ENCODE measurements around the gene FOXC2. TPM values are rescaled to one million over a fixed set of nuclear protein-coding genes. Genes with fewer than 3 reads are reported as not detected.

The FOXC2 gene
- total and polyA plus RNA-seq, 2 donors (not counting 3 experiments of a cell fraction or from before 2014, with no cell fraction given): 7.7 to 44.0 TPM

GRCh38 chr16:86602521-86602920 lies 35.9 kb downstream of the FOXC2 start:
- no peaks in the 10 kb centered on the region for H3K79me2 ChIP-seq (ENCODE audit: control insufficient read depth, insufficient read depth, low read length)
- BruUV-seq (replicated peaks): no TSS peak
- ChIA-PET POLR2A (no interaction called here), CTCF (no interaction called here)
- no peak overlapping the region for H3K4me3 ChIP-seq (replicated peaks in 1 of 3; ENCODE audit: insufficient read depth in 1 of 3, low read depth in 1 of 3, low read length in 3 of 3)
- no peak for DNase-seq (ENCODE audit: low read depth, low spot score)
- FAIRE-seq: no peak
- H3K27ac ChIP-seq (ENCODE audit: insufficient read depth, low read depth, low read length): no peak overlapping the region
- no peak for TF ChIP-seq POLR2A (IDR thresholded peaks at IDR 0.05; ENCODE audit: low read depth, low read length)
- no peak for TF ChIP-seq JUN (IDR thresholded peaks at IDR 0.05; ENCODE audit: borderline replicate concordance, insufficient read depth, insufficient read length, low read depth)
- TF ChIP-seq MYC (IDR thresholded peaks at IDR 0.05; ENCODE audit: low read depth, low read length): no peak
- no peak for TF ChIP-seq POLR2AphosphoS5 (IDR thresholded peaks at IDR 0.05; ENCODE audit: insufficient read depth, low read depth, low read length)
- TF ChIP-seq GATA2 (IDR thresholded peaks at IDR 0.05; ENCODE audit: insufficient read depth, insufficient read length, low read depth, low read length): no peak
- no peak for TF ChIP-seq EZH2 (IDR thresholded peaks at IDR 0.05; ENCODE audit: borderline replicate concordance, low read depth, low read length, severe bottlenecking)
- TF ChIP-seq CTCF (IDR thresholded peaks at IDR 0.05; ENCODE audit: extremely low read depth in 1 of 2, insufficient read depth in 1 of 2, low read depth in 1 of 2, low read length in 2 of 2): no peak
- TF ChIP-seq MAX (IDR thresholded peaks at IDR 0.05; ENCODE audit: insufficient read depth, insufficient read length): no peak
- TF ChIP-seq FOS (IDR thresholded peaks at IDR 0.05; ENCODE audit: borderline replicate concordance, insufficient read depth, low read length): no peak
- dilution Hi-C loops (cut with MboI; ENCODE audit: extremely low pct_ligation_motif_present, low sequenced_read_pairs) (no loop called here), intact Hi-C loops (cut with micrococcal nuclease) (no loop called here)
- H3K9ac ChIP-seq (replicated peaks; ENCODE audit: extremely low read depth, insufficient read depth, low read length): no peak overlapping the region
- no peak overlapping the region for H2AFZ ChIP-seq (ENCODE audit: low read depth, low read length)
- no peaks in the 10 kb centered on the region for H3K9me3 ChIP-seq (replicated peaks; ENCODE audit: control insufficient read depth, insufficient read depth, low read length)
- no peaks in the 10 kb centered on the region for H3K9me1 ChIP-seq (replicated peaks; ENCODE audit: control insufficient read depth, extremely low read depth, insufficient read depth, low read length)
- no peaks in the 10 kb centered on the region for H4K20me1 ChIP-seq (replicated peaks; ENCODE audit: control insufficient read depth, extremely low read depth, insufficient read depth, low read length)
- no peaks in the 10 kb centered on the region for H3K27me3 ChIP-seq (ENCODE audit: control insufficient read depth in 2 of 2, insufficient read depth in 2 of 2, low read length in 2 of 2)
- H3K4me2 ChIP-seq (ENCODE audit: insufficient read depth, low read length): no peak overlapping the region
- no peaks in the 10 kb centered on the region for H3K36me3 ChIP-seq (ENCODE audit: control insufficient read depth in 2 of 2, extremely low read depth in 1 of 2, insufficient read depth in 2 of 2, low read length in 2 of 2)
- no peaks in the 10 kb centered on the region for H3K4me1 ChIP-seq (ENCODE audit: control insufficient read depth, extremely low read depth, insufficient read depth, low read length)

All from endothelial cell of umbilical vein (primary cell).